ENCODE measurements around the gene SERINC2. TPM values are rescaled to one million over a fixed set of nuclear protein-coding genes. Genes with fewer than 3 reads are reported as not detected.
"Not testable (repeated sequence)": the region's sequence is repeated elsewhere in the genome, so short reads cannot be mapped to it uniquely, and the experiment has no call there.

SERINC2 gene
- total and polyA plus RNA-seq, 9 donors = 4.0 to 49.0 (median 34.5) TPM

DNA sequence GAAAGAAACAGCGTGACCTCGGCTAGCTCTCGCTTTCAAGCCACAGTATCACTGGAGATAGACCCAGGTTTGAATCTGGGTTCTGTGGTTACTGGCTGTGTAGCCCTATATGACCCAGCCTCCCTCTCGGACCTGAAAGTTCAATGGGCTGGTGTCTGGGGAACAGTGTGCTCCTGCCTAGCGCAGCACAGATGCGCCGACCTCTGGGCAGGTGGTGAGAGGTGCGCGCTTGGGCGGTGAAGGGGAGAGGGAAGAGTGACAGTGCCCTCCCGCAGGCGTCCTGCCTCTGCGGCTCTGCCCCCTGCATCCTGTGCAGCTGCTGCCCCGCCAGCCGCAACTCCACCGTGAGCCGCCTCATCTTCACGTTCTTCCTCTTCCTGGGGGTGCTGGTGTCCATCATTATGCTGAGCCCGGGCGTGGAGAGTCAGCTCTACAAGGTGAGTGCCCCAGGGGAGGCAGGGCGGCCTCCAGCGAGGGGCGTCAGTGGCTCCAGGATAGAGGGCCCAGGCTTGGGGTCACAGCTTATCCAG, 10.5 kb downstream of the SERINC2 start:
- no peak overlapping the region for H3K4me3 ChIP-seq (ENCODE audit: low read length)
- H3K4me1 ChIP-seq (ENCODE audit: control insufficient read depth, insufficient read depth, low read length) = peaks cover 18% of the 10 kb centered on the region
- no peak overlapping the region for H3K27ac ChIP-seq (ENCODE audit: low read length)
- H3K27me3 ChIP-seq (ENCODE audit: control insufficient read depth, insufficient read depth, low read length) = no peaks in the 10 kb centered on the region
- H3K36me3 ChIP-seq (ENCODE audit: control insufficient read depth, insufficient read depth, low read length) = peaks cover 27% of the 10 kb centered on the region
- no peaks in the 10 kb centered on the region for H3K9me3 ChIP-seq (replicated peaks; ENCODE audit: control insufficient read depth, low read depth, low read length)
- WGBS (ENCODE audit: insufficient coverage) = 66% methylated on average over 13 of the region's 23 CpGs
- DNase-seq = no peak

DNA sequence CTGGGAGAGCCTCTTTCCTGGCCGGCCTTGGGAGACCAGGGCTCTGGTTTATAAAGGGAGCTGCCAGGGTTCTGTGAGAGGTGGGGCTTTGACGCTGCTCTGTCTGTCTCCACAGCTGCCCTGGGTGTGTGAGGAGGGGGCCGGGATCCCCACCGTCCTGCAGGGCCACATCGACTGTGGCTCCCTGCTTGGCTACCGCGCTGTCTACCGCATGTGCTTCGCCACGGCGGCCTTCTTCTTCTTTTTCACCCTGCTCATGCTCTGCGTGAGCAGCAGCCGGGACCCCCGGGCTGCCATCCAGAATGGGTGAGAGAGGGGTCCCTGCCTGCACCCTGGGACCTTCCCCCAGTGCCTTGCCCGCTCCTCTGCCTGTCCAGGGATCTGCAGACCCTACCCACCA, 11.6 kb downstream of the SERINC2 start:
- H3K9me3 ChIP-seq (replicated peaks; ENCODE audit: control insufficient read depth, low read depth, low read length) = no peaks in the 10 kb centered on the region
- WGBS (ENCODE audit: insufficient coverage) = 88% methylated on average over 9 of the region's 15 CpGs
- no peak overlapping the region for H3K4me3 ChIP-seq (ENCODE audit: low read length)
- no peak overlapping the region for H3K27ac ChIP-seq (ENCODE audit: low read length)
- H3K4me1 ChIP-seq (ENCODE audit: control insufficient read depth, insufficient read depth, low read length) = peaks cover 14% of the 10 kb centered on the region
- H3K36me3 ChIP-seq (ENCODE audit: control insufficient read depth, insufficient read depth, low read length) = peaks cover 37% of the 10 kb centered on the region
- DNase-seq = no peak
- H3K27me3 ChIP-seq (ENCODE audit: control insufficient read depth, insufficient read depth, low read length) = no peaks in the 10 kb centered on the region

DNA sequence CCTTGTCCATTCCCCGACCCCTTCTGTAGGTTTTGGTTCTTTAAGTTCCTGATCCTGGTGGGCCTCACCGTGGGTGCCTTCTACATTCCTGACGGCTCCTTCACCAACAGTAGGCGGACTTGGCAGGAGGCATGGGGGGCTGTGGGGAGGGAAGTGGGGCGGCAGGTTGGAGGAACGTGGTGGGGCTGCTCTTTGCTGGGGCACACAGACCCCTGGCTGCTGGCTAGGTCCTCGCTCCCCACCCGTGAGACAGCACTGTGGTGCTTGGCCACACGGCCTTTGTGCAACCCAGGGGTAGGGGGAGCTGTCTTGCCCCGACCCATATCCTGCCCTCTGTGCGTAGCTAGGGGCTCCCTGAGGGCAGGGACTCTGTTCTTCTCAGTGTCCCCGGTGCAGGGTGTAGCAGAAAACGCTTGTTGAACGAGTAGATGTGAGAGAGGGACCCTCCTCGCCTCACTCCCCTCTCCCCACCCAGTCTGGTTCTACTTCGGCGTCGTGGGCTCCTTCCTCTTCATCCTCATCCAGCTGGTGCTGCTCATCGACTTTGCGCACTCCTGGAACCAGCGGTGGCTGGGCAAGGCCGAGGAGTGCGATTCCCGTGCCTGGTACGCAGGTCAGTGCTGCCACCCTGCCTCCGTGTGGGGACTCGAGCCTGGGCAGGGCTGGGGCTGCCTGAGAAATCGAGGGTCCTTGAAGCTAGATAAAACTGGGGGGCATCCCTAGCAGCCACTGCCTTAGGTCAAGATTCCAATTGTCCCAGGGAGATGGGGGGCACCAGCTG, 12.5 kb downstream of the SERINC2 start:
- DNase-seq = no peak
- 81% methylated on average over 20 of the region's 28 CpGs for WGBS (ENCODE audit: insufficient coverage)
- Histone ChIP-seq H3K27me3 (ENCODE audit: control insufficient read depth, insufficient read depth, low read length) (no peaks in the 10 kb centered on the region), H3K36me3 (ENCODE audit: control insufficient read depth, insufficient read depth, low read length) (peaks cover 43% of the 10 kb centered on the region), H3K9me3 (replicated peaks; ENCODE audit: control insufficient read depth, low read depth, low read length) (no peaks in the 10 kb centered on the region), H3K27ac (ENCODE audit: low read length) (no peak overlapping the region), H3K4me1 (ENCODE audit: control insufficient read depth, insufficient read depth, low read length) (peaks cover 14% of the 10 kb centered on the region), H3K4me3 (ENCODE audit: low read length) (no peak overlapping the region)

DNA sequence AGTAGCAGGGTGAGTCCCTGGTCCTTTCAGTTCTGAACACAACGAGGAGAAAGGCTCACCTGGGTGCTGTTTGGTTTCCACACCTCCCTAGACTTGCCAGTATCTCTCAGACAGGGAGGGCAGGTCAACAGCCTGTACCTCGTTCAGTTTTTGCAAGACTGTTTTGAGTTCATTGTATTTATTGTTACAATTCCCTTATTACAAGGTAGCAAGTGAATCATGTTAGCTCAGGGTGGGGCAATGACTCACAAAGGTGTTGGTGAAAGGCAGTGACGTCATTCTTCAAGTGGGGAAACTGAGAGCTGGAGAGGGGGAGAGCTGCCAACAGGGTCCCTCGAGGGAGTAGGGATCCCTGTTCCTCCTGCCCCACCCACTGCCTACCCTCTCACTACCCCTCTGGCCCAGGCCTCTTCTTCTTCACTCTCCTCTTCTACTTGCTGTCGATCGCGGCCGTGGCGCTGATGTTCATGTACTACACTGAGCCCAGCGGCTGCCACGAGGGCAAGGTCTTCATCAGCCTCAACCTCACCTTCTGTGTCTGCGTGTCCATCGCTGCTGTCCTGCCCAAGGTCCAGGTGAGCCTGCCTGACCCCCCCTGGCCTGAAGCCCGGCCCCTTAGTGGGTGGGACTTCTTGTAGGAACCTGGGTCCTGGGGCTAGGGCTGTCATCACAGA, 13.4 kb downstream of the SERINC2 start:
- H3K36me3 ChIP-seq (ENCODE audit: control insufficient read depth, insufficient read depth, low read length) = peaks cover 45% of the 10 kb centered on the region
- H3K27ac ChIP-seq (ENCODE audit: low read length) = no peak overlapping the region
- no peaks in the 10 kb centered on the region for H3K9me3 ChIP-seq (replicated peaks; ENCODE audit: control insufficient read depth, low read depth, low read length)
- no peak overlapping the region for H3K4me3 ChIP-seq (ENCODE audit: low read length)
- H3K4me1 ChIP-seq (ENCODE audit: control insufficient read depth, insufficient read depth, low read length) = peaks cover 10% of the 10 kb centered on the region
- H3K27me3 ChIP-seq (ENCODE audit: control insufficient read depth, insufficient read depth, low read length) = no peaks in the 10 kb centered on the region
- WGBS (ENCODE audit: insufficient coverage) = 88% methylated on average over 1 of the region's 14 CpGs
- no peak for DNase-seq

DNA sequence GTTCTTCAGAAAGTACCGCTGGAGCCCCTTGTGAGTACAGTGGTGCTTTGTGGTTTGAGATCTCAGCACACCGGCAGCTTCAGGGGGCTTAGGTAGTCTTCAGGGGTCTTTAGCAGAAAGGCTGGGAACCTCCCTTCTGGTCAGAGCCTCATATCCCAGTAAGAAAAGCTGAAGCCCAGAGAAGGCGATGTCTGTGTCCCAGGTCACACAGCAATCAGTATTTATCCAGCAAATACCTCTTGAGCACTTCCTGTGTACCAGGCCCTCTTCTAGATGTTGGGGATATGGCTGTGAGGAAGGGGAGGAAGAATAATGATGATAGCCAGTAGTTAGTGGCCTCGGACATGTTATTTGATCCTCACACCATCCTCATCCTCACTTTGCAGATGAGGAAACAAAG, 14.3 kb downstream of the SERINC2 start:
- Histone ChIP-seq H3K36me3 (ENCODE audit: control insufficient read depth, insufficient read depth, low read length) (peaks cover 46% of the 10 kb centered on the region), H3K4me1 (ENCODE audit: control insufficient read depth, insufficient read depth, low read length) (peaks cover 4% of the 10 kb centered on the region), H3K27me3 (ENCODE audit: control insufficient read depth, insufficient read depth, low read length) (no peaks in the 10 kb centered on the region), H3K27ac (ENCODE audit: low read length) (no peak overlapping the region), H3K4me3 (ENCODE audit: low read length) (no peak overlapping the region), H3K9me3 (replicated peaks; ENCODE audit: control insufficient read depth, low read depth, low read length) (no peaks in the 10 kb centered on the region)
- no peak for DNase-seq
- WGBS (ENCODE audit: insufficient coverage) = no CpG with 5 or more reads among the region's 4 CpGs

DNA sequence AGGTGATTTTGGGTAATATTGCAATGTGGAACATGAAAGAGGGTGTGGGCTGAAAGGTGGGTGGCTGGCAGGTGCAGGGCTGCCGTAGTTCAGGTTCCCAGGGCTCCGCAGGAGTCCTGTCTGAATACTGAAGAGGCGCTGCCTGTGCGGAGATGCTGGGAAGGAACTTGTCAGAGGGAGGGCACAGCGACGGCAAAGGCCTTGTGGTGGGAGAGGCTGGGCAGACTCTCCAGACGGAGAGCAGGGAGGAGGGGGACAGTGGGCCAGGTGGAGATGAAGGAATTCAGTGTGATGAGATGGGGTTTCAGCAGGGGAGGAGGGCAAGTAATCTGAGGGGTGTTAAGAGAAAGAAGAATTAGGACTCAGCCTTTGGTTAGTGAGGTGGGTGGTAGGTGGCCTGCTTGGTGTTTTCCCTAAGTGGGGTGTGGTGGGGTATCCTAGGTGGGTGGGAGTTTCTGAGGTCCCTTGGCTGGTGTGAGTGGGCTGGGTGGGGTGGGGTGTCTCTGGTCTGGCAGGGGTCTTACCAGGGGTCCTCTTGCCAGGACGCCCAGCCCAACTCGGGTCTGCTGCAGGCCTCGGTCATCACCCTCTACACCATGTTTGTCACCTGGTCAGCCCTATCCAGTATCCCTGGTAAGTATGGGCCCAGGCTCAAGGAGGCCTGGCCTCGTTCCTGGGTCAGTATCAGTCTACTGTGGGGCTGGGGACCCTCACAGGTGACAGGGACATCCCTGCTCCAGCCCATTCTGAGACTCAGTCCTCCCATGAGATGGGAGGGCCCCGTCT, 15.6 kb downstream of the SERINC2 start:
- 82% methylated on average over 9 of the region's 12 CpGs for WGBS (ENCODE audit: insufficient coverage)
- Histone ChIP-seq H3K27ac (ENCODE audit: low read length) (no peak overlapping the region), H3K4me3 (ENCODE audit: low read length) (no peak overlapping the region), H3K27me3 (ENCODE audit: control insufficient read depth, insufficient read depth, low read length) (no peaks in the 10 kb centered on the region), H3K4me1 (ENCODE audit: control insufficient read depth, insufficient read depth, low read length) (no peaks in the 10 kb centered on the region), H3K9me3 (replicated peaks; ENCODE audit: control insufficient read depth, low read depth, low read length) (no peaks in the 10 kb centered on the region), H3K36me3 (ENCODE audit: control insufficient read depth, insufficient read depth, low read length) (peaks cover 57% of the 10 kb centered on the region)
- DNase-seq = no peak

DNA sequence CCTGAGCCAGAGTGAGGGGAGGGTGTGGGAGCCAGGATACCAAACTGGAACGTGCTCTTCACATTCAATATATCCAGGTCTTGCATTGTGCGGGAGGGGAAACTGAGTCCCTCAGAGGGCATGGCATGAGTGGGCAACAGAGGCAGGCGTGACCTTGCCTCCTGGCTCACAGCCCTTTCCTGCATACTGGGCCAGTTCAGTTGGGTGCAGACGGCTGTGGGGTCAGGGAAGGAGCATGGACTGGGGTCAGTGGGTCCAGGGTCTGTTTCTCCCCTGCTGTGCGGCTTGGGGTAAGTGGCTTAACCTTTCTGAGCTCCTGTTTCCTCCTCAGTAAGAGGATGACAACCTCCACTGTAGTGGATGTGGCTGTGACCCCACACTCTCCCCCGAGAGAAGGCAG, 16.6 kb downstream of the SERINC2 start:
- no peak overlapping the region for H3K4me3 ChIP-seq (ENCODE audit: low read length)
- DNase-seq = no peak
- H3K27ac ChIP-seq (ENCODE audit: low read length) = no peak overlapping the region
- no peaks in the 10 kb centered on the region for H3K9me3 ChIP-seq (replicated peaks; ENCODE audit: control insufficient read depth, low read depth, low read length)
- no peaks in the 10 kb centered on the region for H3K4me1 ChIP-seq (ENCODE audit: control insufficient read depth, insufficient read depth, low read length)
- H3K27me3 ChIP-seq (ENCODE audit: control insufficient read depth, insufficient read depth, low read length) = no peaks in the 10 kb centered on the region
- peaks cover 53% of the 10 kb centered on the region for H3K36me3 ChIP-seq (ENCODE audit: control insufficient read depth, insufficient read depth, low read length)
- whole genome bisulfite sequencing (ENCODE audit: insufficient coverage) = 73% methylated on average over 3 of the region's 6 CpGs

DNA sequence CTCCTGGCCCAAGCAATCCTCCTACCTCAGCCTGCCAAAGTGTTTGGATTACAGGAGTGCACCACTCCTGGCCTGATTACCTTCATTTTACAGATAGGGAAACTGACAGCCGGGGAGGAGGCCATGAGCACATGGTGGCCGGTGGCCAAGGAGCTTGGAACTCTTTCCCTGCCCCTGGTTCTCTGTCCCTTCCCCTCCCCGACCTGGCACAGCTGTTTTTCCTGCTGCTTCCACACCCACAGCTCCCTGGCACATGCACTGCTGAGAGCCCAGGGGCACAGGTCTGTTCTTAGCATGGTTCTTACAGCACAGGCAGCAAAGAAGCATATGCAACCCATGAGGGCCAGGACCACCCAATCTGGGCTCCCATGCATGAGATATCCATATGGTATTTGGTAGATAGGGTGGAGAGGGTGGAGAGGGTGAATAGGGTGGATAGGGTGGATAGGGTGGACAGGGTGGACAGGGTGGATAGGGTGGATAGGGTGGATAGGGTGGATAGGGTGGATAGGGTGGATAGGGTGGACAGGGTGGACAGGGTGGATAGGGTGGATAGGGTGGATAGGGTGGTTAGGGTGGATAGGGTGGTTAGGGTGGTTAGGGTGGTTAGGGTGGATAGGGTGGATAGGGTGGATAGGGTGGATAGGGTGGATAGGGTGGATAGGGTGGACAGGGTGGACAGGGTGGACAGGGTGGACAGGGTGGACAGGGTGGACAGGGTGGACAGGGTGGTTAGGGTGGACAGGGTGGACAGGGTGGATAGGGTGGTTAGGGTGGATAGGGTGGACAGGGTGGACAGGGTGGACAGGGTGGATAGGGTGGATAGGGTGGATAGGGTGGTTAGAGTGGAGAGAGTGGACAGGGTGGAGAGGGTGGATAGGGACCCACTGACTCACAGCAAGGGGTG, 18.6 kb downstream of the SERINC2 start:
- WGBS (ENCODE audit: insufficient coverage) = 58% methylated on average over 3 of the region's 3 CpGs
- not testable (repeated sequence) for H3K9me3 ChIP-seq (replicated peaks; ENCODE audit: control insufficient read depth, low read depth, low read length)

DNA sequence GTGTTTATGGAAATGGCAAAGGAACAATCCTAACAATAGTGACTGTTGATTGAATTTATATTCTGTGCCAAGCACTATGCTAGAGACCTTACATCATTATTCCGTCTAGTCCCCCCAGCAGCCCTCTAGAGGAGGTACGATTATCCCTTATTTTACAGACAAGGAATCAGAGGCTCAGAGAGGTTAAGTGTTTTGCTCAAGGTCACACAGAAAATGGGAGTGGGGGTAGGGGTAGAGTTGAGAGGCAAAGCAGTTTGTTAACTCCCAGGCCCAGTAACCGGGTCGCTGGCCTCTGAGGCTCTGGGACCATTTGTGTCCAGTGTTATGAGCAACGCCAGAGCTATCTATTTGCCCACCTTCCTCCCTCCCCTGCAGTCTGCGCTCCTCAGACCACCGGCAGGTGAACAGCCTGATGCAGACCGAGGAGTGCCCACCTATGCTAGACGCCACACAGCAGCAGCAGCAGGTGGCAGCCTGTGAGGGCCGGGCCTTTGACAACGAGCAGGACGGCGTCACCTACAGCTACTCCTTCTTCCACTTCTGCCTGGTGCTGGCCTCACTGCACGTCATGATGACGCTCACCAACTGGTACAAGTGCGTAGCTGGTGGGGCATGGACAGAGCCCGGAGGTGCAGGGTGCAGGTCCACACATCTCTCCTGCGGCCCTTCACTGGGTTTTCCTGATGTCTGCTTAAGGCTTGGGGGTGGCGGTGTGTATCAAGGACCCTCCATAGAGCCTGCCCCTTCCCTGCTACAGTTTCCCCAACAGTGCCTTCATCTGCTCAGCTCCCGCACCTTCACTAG, 19.8 kb downstream of the SERINC2 start:
- no peaks in the 10 kb centered on the region for H3K27me3 ChIP-seq (ENCODE audit: control insufficient read depth, insufficient read depth, low read length)
- H3K9me3 ChIP-seq (replicated peaks; ENCODE audit: control insufficient read depth, low read depth, low read length) = no peaks in the 10 kb centered on the region
- 84% methylated on average over 14 of the region's 20 CpGs for WGBS (ENCODE audit: insufficient coverage)
- no peaks in the 10 kb centered on the region for H3K4me1 ChIP-seq (ENCODE audit: control insufficient read depth, insufficient read depth, low read length)
- no peak overlapping the region for H3K4me3 ChIP-seq (ENCODE audit: low read length)
- peaks cover 34% of the 10 kb centered on the region for H3K36me3 ChIP-seq (ENCODE audit: control insufficient read depth, insufficient read depth, low read length)
- H3K27ac ChIP-seq (ENCODE audit: low read length) = no peak overlapping the region
- DNase-seq = no peak

More for the DNA sequence above, 18.6 kb downstream of the SERINC2 start:
- peaks cover 41% of the 10 kb centered on the region for H3K36me3 ChIP-seq (ENCODE audit: control insufficient read depth, insufficient read depth, low read length)
- H3K4me3 ChIP-seq (ENCODE audit: low read length); DNase-seq; H3K27me3 ChIP-seq (ENCODE audit: control insufficient read depth, insufficient read depth, low read length); H3K27ac ChIP-seq (ENCODE audit: low read length); H3K4me1 ChIP-seq (ENCODE audit: control insufficient read depth, insufficient read depth, low read length): not testable (repeated sequence)

All from muscle of leg (tissue), 11 donors.